ENCODE results near the gene HIVEP3.
"Not testable (repeated sequence)": the region's sequence is repeated elsewhere in the genome, so short reads cannot be mapped to it uniquely, and the experiment has no call there.

- not testable (repeated sequence) for TF ChIP-seq CTCF (conservative IDR thresholded peaks at IDR 0.05; ENCODE audit: low read length); EZH2phosphoT487 (IDR thresholded peaks at IDR 0.05; ENCODE audit: borderline replicate concordance)
Observed at GRCh38 chr1:41951492-41951891, 32.8 kb upstream of the HIVEP3 start.

All from Loucy (cell line).